ENCODE data around the gene SRP19.

DNA sequence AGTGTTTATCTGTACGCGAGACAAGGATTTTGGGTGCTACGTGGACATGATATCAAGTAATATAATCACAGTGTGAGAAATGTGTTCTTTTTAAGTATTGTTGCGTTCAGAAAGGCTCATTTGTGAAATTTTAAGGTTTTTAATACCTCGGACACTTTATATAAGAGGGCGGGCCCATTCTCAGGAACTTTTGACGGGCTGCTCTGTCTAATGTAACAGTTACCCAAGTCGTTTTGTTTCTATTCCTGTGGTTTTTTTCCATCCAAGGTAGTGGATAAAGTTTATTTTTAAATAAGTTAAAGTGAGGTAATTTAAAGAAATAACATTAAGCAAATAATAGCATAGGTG, 525 bp downstream of the SRP19 start:
- TF ChIP-seq EZH2 (IDR thresholded peaks at IDR 0.05; ENCODE audit: insufficient read depth, poor library complexity, severe bottlenecking) (no peak), EZH2phosphoT487 (IDR thresholded peaks at IDR 0.05; ENCODE audit: insufficient read depth, low read depth) (no peak)
